GM12872 (cell line): ENCODE results near the gene RPS18.

Experiments used
- TF ChIP-seq, protein P1 (sequence below): IDR thresholded peaks from 3 replicates; pipeline ENCODE4 v1.5.1; 2011; ENCODE audit warnings: low read depth, mild to moderate bottlenecking, low read length, moderate library complexity; ENCODE audit not compliant: insufficient read depth

RPS18 gene

DNA sequence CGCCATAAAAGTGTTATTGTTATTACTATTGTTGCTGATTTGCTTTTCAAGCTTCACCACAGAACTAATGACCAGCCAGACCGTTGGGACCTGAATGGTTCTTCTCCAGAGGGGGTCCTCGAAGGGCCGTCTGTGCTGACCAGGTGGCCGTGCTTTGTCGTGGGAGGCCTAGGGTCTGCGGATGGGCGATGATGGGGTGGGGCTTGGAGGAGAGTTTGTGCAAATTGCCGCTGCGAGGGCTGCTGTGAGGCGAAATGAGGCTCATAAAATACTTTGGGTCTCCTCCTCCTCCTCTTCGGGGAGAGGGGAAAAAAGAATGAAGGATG is 51.7 kb downstream of the RPS18 start:
- TF ChIP-seq, protein P1, sequence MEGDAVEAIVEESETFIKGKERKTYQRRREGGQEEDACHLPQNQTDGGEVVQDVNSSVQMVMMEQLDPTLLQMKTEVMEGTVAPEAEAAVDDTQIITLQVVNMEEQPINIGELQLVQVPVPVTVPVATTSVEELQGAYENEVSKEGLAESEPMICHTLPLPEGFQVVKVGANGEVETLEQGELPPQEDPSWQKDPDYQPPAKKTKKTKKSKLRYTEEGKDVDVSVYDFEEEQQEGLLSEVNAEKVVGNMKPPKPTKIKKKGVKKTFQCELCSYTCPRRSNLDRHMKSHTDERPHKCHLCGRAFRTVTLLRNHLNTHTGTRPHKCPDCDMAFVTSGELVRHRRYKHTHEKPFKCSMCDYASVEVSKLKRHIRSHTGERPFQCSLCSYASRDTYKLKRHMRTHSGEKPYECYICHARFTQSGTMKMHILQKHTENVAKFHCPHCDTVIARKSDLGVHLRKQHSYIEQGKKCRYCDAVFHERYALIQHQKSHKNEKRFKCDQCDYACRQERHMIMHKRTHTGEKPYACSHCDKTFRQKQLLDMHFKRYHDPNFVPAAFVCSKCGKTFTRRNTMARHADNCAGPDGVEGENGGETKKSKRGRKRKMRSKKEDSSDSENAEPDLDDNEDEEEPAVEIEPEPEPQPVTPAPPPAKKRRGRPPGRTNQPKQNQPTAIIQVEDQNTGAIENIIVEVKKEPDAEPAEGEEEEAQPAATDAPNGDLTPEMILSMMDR: no peak

DNA sequence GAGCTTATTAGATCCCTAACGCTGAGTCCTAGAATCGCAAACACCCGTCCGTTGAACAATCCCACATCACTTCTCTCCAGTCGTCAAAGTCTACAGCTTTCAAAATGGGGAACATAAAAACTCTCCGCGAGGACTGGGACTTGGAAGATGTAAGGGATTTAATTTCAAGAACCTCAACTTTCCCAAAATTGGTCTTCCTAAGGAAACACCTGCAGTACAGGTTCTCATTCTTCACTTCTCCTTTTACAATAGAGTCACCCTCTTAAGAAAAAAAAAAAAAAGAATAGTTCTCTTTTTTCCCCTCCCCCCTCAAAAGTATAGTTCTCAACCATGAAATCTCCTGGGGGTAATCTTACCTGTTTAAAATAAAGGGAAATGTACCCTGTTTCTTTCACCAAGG is 52.2 kb downstream of the RPS18 start:
- TF ChIP-seq, protein P1: no peak
